HG03342 (cell line): ENCODE data around the gene ARHGDIB.

Experiments
- ATAC-seq: cut with Tn5 transposase; IDR thresholded peaks from one replicate; pipeline ENCODE4 v1.9.1; 2021; ENCODE audit warnings: mild to moderate bottlenecking, moderate library complexity; ENCODE audit not compliant: unreplicated experiment

ARHGDIB gene

DNA sequence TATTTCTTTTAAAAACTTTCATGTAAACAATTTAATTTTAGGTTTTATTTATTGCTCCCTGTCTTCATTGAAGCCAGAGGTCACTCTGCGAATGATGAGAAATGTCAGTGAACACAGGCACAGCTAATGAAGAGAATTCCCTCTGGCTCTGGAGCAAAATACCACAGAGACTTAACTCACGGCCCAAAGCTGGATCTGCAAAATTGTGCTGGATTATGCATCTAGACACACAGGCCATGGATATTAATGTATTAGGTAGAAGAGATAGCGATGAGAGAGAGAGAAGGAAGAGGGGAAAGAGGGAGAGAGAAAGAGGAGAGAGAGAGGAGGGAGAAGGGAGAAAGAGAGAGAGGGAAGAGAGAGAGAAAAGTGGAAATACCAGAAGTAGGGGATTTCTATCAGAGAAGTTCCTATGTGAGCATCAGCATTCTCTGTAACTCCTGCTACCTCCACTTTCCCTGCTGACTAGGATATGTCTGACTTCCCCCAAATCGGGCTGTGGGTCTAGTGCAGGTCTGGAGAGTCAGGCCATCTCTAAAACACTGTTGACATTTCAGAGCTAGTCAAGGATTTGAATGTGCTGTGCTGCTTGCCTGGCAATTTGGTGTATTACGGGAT lies 3.7 kb downstream of the ARHGDIB start:
- no peak for ATAC-seq

- ATAC-seq = no peak
Observed at GRCh38 chr12:14956905-14957304, 4.5 kb downstream of the ARHGDIB start.

GRCh38 chr12:14956024-14956891 lies 5.1 kb downstream of the ARHGDIB start:
- peak; percentile 29 for ATAC-seq

GRCh38 chr12:14954269-14954668 lies 7.1 kb downstream of the ARHGDIB start:
- ATAC-seq = no peak

DNA sequence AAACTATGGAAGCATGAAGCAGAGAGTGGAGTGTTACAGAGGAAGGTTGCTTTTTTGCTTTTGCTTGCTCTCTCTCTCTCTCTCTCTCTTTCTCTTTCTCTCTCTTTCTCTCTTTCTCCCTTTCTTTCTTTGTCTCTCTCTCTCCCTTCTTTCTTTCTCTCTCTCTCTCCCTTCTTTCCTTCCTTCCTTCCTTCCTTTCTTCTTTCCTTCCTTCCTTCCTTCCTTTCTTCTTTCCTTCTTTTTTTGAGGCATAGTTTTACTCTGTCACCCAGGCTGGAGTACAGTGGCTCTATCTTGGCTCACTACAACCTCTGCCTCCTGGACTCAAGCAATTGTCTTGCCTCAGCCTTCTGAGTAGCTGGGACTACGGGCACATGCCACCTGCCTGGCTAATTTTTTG lies 7.6 kb downstream of the ARHGDIB start:
- no peak for ATAC-seq

GRCh38 chr12:14952299-14952921 lies 9.0 kb downstream of the ARHGDIB start:
- peak; percentile 62 for ATAC-seq

GRCh38 chr12:14951851-14952250 lies 9.6 kb downstream of the ARHGDIB start:
- ATAC-seq = no peak

GRCh38 chr12:14950982-14951746 lies 10.2 kb downstream of the ARHGDIB start:
- ATAC-seq = no peak

GRCh38 chr12:14950421-14950820 lies 11.0 kb downstream of the ARHGDIB start:
- no peak for ATAC-seq

DNA sequence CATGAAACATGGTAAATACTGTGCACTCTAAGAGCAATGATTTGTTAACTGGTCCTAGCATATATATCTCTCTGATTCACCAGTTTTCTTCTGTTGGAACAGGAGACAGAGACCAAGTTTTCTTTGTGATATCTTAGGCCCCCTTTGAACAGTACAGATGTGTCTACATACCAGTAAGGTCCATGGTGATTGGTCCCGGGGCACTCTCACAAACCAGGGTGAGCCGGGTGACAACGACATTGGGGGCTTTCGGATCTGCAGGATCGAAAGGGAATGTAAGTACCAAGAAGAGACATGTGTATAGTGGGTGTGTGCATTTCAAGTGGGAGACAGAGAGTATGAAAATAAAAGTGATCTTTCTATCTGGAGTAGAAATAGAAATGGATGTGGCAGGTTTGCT lies 11.8 kb downstream of the ARHGDIB start:
- ATAC-seq = no peak

DNA sequence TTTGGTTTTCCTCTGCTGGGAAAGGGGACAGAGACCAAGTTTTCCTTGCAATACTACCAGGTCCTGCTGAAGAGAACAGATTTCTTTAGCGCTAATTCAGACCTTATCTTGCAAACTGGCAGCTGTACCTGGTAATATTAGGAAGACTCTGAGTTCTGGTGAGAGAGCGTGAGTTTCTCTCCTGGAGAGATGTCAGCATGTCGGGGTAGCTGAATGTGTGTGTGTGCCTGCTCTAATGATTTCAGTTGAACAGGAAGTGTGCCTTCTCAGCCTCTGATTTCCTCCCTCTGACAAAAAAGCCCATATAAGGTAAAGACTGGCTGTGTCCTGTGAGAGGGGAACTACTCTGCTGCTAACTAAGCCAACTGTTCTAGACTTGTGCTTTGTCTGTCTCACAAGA lies 12.7 kb downstream of the ARHGDIB start:
- peak; percentile 87 for ATAC-seq

DNA sequence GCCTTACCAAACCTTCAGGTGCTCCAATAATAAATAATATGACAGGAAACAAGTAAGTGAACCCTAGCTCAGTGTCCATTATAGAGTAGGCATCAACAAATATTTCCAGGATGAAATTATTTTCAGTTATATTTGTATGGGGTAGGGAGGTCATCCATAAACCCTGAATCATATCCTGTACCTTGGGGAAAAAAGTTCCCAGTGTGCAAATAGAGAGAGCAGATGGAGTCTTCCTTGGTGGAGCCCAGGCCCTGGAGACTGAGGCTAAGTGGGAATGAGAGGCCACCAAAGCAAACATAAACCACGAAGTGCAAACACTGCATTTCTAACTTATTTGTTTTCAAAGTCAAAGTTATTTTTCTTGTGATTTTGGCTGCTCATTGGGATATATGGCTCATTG lies 14.5 kb downstream of the ARHGDIB start:
- no peak for ATAC-seq

DNA sequence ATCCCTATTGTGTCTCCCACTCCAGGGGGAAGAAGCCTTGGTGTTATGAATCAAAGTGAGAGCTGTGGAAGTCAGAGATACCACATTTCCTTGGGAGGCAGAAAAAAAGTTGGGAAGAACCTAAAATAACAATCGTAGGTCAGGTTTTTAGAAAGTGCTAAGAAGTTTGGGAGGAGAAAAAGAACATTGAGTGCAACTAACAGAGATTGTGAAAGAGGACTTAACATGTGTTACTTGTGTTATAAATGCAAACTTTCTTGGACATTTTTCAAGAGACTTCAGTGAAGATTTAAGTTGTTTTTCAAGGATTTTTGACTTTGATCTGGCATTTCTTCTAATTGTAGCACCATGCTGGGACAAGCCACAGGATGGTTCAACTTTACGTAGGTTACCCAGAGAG lies 15.2 kb downstream of the ARHGDIB start:
- no peak for ATAC-seq

DNA sequence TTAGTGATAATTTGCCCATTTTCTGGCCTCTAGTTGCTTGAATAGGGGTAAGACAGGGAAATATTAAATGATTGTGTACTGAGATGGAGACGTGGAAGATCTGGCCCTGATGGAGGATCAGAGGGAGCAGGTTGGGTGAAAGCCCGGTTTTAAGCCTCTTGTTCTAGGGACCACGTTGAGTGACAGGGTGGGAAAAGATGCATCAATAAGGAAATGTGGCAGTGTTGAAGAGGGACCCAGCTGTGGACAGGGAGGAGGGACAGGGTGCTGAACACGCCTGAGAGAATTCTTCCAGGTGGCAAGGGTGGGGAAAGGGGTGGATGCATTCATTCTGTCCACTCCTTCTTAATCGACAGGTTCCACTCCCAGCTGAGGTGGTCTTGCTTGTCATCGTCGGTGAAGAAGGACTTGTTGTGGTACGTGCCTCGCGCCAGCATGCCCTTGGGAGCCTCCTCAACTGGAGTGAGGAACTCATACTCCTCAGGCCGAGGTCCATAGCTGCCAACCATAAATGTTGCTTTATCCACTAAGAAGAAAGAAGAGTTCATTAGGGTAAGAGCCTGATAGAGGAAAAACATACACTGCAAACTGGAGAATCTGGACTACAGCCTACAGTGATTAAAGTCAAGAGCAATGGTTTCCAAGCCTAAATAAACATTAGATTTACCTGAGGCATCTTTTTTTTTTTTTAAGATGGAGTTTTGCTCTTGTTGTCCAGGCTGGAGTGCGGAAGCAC lies 19.0 kb downstream of the ARHGDIB start:
- no peak for ATAC-seq

DNA sequence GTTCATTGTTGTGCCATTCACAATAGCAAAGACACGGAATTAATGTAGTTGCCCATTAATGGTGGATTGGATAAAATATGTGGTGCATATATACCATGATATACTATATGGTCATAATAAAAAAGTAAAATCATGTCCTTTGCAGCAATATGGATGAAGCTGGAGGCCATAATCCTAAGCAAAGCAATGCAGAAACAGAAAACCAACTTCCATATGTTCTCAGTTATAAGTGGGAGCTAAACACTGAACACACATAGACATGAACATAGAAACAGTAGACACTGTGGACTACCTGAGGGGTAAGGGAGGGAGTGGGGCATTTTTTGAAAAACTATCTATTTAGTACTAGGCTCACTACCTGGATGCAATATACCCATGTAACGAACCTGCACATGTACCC lies 20.0 kb downstream of the ARHGDIB start:
- ATAC-seq = no peak

- ATAC-seq = no peak
Observed at GRCh38 chr12:14938301-14938700, 23.1 kb downstream of the ARHGDIB start, which contains the start of gene ERP27. TSS of gene ERP27 (minus strand) at chr12:14938537. CDS start at chr12:14938508, 29 bp downstream.

DNA sequence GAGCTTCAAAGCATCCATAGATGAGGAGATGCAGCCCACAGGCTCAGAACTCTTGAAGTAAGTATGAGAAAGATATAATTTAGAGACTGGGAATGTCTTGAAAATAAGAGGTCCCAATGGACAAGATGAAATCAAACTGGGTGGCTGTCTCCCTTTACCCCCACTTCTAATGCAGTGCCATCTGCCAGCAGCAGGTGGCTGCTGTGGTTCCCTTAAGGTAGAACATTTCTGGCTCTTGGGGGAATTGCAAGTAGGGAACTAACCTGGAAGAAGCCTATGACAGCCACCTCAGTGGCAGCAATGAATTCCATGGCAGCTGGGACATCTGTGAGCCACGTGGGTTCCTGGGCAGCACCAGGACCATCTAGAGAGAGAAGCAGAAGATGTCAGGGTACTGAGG lies 23.7 kb downstream of the ARHGDIB start:
- no peak for ATAC-seq

GRCh38 chr12:14937014-14937413 lies 24.4 kb downstream of the ARHGDIB start:
- ATAC-seq = no peak

GRCh38 chr12:14936224-14936861 lies 25.1 kb downstream of the ARHGDIB start:
- no peak for ATAC-seq

GRCh38 chr12:14935031-14935430 lies 26.4 kb downstream of the ARHGDIB start:
- no peak for ATAC-seq
